Left lung (tissue), 10 donors: ENCODE data around the gene RAD21L1. TPM values are rescaled to one million over a fixed set of nuclear protein-coding genes. Genes with fewer than 3 reads are reported as not detected.

Source experiments
- ATAC-seq: fragments of 200-7000 bp; cut with Tn5 transposase; one replicate; pipeline ENCODE4 v1.9.1; 2020; ENCODE audit warnings: moderate library complexity
- DNase-seq, 4 donors: peaks; one replicate each; pipeline ENCODE4 v3.0.0-alpha.2; 2013 to 2020
- H3K27ac ChIP-seq, 2 donors: fragments of 200-600 bp; sonication (generic) in 1 of 2; one replicate each; pipeline versions ENCODE4 v1.5.0 to v1.8.0; 2020 to 2021
- H3K27me3 ChIP-seq, 2 donors: fragments of 200-600 bp; sonication (generic) in 1 of 2; one replicate each; pipeline versions ENCODE4 v1.5.0 to v1.8.0; 2020 to 2021
- H3K36me3 ChIP-seq, 2 donors: fragments of 200-600 bp; sonication (generic) in 1 of 2; one replicate each; pipeline versions ENCODE4 v1.5.0 to v1.8.0; 2020 to 2021
- H3K4me1 ChIP-seq, 2 donors: fragments of 200-600 bp; one replicate each; pipeline ENCODE4 v1.8.0; 2021
- H3K4me3 ChIP-seq, 2 donors: fragments of 200-600 bp; sonication (generic) in 1 of 2; one replicate each; pipeline versions ENCODE4 v1.5.0 to v1.8.0; 2020 to 2021; ENCODE audit warnings: mild to moderate bottlenecking in 1 of 2
- H3K9me3 ChIP-seq, 2 donors: fragments of 200-600 bp; sonication (generic) in 1 of 2; one replicate each; pipeline versions ENCODE4 v1.5.0 to v1.8.0; 2020 to 2021
- CTCF ChIP-seq, 2 donors: fragments of 200-600 bp; sonication (generic) in 1 of 2; IDR thresholded peaks; one replicate each; pipeline versions ENCODE4 v1.5.0 to v1.8.0; 2021; ENCODE audit warnings: antibody characterized with exemption in 2 of 2
- intact Hi-C, 2 donors: fragments of 100-400 bp; cut with DNase I; formaldehyde crosslinking; loops; one replicate each; pipeline versions ENCODE4 v1.11.2 to v1.14.2; 2022
- polyA plus RNA-seq, 6 donors: library from polyadenylated mRNA; unstranded; fragments of 120-200 nt; gene quantifications; one replicate each; pipeline ENCODE4 v1.2.1, GENCODE V29; 2013; ENCODE audit not compliant: insufficient read length in 6 of 6
- total RNA-seq, 2 donors: library from RNA; stranded (reverse); fragmentation: NEBNext Ultra II Directional; extraction: Animal tissue kit (Norgen Biotek cat#: 25700); gene quantifications; one replicate each; pipeline ENCODE4 v1.2.1, GENCODE V29; 2021
- donor health status: DM: no; HTN: yes; CAD: no.
- donor health status: DM: no; HTN: no; CAD: no.

RAD21L1 gene
- total and polyA plus RNA-seq, 8 donors: not detected

GRCh38 chr20:1298888-1299511 is 73.2 kb downstream of the RAD21L1 start:
- ATAC-seq (peak; percentile 70), DNase-seq (peak in 1 of 4 donors; percentile 43)
- peaks cover 0 to 3% of the 10 kb centered on the region in 2 donors for H3K36me3 ChIP-seq
- H3K27me3 ChIP-seq: no peaks in the 10 kb centered on the region
- H3K4me1 ChIP-seq: peaks cover 0 to 3% of the 10 kb centered on the region in 2 donors
- no peak overlapping the region for H3K4me3 ChIP-seq
- intact Hi-C loops: no loop called here
- no peaks in the 10 kb centered on the region for H3K9me3 ChIP-seq
- no peak for TF ChIP-seq CTCF (IDR thresholded peaks at IDR 0.05)
- peak overlapping the region in 1 of 2 donors; percentile 13 for H3K27ac ChIP-seq

- H3K4me3 ChIP-seq: no peak overlapping the region
- intact Hi-C loops: no loop called here
- no peak for DNase-seq
- peak overlapping the region in 1 of 2 donors; percentile 13 for H3K27ac ChIP-seq
- H3K27me3 ChIP-seq: no peaks in the 10 kb centered on the region
- ATAC-seq: peak; percentile 23
- TF ChIP-seq CTCF (IDR thresholded peaks at IDR 0.05): peak in 1 of 2 donors; percentile 21
- peaks cover 0 to 3% of the 10 kb centered on the region in 2 donors for H3K36me3 ChIP-seq
- no peaks in the 10 kb centered on the region for H3K9me3 ChIP-seq
- peaks cover 0 to 3% of the 10 kb centered on the region in 2 donors for H3K4me1 ChIP-seq
These were observed 73.7 kb downstream of the RAD21L1 start for GRCh38 chr20:1299522-1299921.

GRCh38 chr20:1300083-1300840 is 74.4 kb downstream of the RAD21L1 start:
- TF ChIP-seq CTCF (IDR thresholded peaks at IDR 0.05): no peak
- peaks cover 0 to 7% of the 10 kb centered on the region in 2 donors for H3K36me3 ChIP-seq
- H3K27ac ChIP-seq: no peak overlapping the region
- H3K4me3 ChIP-seq: no peak overlapping the region
- intact Hi-C loops: no loop called here
- no peak for DNase-seq
- H3K27me3 ChIP-seq: no peaks in the 10 kb centered on the region
- H3K4me1 ChIP-seq: peaks cover 0 to 3% of the 10 kb centered on the region in 2 donors
- no peaks in the 10 kb centered on the region for H3K9me3 ChIP-seq
- ATAC-seq: no peak

- ATAC-seq (no peak), DNase-seq (no peak)
- H3K9me3 ChIP-seq: no peaks in the 10 kb centered on the region
These were observed 75.2 kb downstream of the RAD21L1 start for GRCh38 chr20:1301031-1301529.

More at GRCh38 chr20:1301031-1301529, 75.2 kb downstream of the RAD21L1 start:
- no peaks in the 10 kb centered on the region for H3K27me3 ChIP-seq
- no peak for TF ChIP-seq CTCF (IDR thresholded peaks at IDR 0.05)
- intact Hi-C loops: no loop called here
- peaks cover 0 to 3% of the 10 kb centered on the region in 2 donors for H3K4me1 ChIP-seq
- H3K36me3 ChIP-seq: peaks cover 0 to 14% of the 10 kb centered on the region in 2 donors
- no peak overlapping the region for H3K4me3 ChIP-seq
- H3K27ac ChIP-seq: no peak overlapping the region
